Measurements from ENCODE around the gene RAB27B.

Gene RAB27B

DNA sequence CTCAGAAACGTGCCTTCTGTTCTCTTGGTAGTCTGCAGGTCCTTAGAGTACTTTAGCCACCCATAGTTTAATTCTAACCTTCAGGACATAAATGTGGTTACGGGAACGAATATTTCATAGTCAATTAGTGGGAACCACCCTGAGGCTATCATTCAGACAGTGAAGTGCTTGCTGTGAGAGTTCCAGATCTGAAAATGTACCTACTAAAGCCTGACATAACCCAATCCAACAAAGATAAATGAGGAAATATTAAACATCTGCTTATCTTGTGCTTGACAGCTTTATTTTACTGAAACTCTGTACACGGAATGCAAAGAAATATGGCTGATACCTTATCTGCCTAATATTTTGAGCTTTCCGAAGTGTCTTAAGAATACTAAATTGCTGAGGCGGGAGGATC is 43.0 kb downstream of the RAB27B start:
- DNase-seq (ENCODE audit: low spot score) = no peak

DNA sequence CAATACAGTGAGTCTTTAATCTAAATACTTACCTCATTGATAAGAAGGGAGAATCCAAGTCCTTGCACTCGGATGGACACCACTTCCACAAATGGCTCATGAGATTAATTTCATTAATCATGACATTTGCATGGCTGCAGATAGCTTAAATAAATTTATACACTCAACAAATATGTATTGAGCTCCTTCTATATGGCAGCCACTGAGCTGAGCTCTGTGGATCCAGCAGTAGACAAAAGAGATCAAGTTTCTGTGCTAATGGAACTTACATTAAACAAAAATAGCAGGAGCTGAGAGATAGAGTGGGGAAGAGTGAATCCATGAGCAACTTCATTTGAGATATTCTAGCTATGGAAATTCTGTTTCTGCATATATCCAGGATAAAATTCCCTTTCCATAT is 44.4 kb downstream of the RAB27B start:
- no peak for DNase-seq (ENCODE audit: low spot score)

DNA sequence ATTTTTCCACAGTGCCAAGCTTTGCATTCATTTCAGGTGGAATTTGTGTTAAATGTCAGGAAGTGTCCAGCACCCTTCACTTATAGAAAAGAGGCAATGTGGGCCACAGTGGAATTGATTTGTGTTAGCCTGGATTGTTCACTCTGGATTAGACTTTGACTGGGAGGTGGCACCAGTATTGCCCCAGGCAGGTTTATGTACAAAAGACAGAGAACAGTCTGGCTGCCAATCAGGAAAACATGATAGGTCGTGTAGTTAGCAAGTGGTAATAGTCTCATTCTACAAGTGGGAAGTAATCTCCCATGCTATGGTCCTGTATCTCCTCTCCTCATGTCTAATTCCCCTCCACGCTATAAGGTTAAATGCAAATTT is 45.6 kb downstream of the RAB27B start:
- no peak for DNase-seq (ENCODE audit: low spot score)

DNA sequence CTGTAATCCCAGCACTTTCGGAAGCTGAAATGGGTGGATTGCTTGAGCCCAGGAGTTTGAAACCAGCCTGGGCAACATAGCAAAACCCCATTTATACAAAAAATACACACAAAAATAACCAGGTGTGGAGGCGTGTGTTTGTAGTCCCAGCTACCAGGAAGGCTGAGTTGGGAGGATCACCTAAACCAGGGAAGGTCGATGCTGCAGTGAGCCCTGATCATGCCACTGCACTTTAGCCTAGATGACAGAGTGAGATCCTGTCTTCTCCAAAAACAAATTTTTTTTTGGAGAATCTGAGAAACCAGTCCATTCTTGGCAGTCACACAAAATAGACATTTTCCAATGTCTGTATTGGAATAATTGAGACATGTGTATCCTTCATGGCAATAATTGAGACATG is 46.8 kb downstream of the RAB27B start:
- no peak for DNase-seq (ENCODE audit: low spot score)

DNA sequence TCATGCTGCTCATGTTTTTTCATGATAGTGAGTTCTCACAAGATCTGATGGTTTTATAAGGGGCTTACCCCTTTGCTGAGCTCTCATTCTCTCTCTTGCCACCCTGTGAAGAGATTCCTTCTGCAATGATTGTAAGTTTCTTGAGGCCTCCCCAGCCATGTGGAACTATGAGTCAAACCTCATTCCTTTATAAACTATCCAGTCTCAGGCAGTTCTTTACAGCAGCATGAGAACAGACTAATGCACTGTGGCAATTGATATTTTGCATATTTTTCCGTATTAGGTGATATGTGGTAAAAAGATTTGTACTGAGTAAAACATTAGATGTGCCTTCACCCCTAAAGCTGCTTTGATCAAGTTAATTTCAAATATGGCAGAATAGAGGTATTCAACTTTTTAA is 48.8 kb downstream of the RAB27B start:
- DNase-seq (ENCODE audit: low spot score) = no peak

DNA sequence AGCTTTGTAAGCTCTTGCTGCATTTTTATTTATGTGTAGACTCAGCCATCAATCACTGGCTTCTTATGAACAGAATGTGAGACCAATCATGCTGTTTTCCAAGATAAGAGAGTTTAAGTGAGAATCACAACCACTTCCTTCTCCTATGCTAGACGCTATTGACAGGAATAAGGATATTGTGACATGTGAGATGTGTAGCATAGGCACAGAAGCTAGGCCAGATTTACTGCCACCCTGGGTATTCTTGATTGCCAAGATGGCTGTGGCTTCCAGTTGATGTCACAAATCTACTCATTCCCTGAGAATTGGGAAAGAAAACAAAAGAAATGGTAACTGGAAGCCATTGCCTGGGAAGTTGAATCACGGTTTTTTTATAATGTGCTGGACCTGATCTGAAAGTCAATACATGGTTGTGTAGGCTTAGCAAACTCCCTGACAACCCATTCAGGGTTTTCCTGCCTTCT is 49.9 kb downstream of the RAB27B start:
- no peak for DNase-seq (ENCODE audit: low spot score)

DNA sequence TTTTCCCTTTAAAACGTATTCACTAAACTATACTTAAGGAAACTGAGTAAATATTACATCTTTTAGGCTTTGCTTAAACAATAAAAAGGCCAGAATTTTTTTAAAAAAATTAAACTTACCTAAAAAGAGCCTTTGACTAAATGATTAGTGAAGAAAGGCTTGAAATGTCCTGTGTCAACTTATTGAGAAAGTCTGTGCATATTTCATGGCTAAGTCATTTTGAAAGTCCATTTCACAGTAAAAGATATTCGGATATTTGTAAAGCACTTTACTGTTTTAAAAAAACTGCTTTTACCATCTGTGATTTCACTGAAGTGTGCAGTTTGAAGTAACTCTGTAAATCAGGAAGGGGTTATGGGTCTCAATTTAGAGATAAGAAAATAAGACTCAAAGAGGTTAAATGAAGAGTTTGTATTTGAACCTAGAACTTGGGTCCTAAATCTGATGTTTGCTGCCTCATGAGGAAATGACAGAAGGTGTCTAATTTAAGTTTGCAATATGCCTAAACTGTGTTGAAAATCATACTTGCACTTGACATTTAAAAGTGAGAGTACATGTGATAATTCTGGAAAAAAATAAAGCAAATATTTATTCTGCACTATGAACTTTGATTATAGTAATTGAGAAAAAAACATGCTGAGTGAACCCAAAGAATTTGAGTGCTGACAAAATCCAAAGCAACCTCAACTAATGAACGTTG is 50.5 kb downstream of the RAB27B start:
- DNase-seq (ENCODE audit: low spot score) = no peak

DNA sequence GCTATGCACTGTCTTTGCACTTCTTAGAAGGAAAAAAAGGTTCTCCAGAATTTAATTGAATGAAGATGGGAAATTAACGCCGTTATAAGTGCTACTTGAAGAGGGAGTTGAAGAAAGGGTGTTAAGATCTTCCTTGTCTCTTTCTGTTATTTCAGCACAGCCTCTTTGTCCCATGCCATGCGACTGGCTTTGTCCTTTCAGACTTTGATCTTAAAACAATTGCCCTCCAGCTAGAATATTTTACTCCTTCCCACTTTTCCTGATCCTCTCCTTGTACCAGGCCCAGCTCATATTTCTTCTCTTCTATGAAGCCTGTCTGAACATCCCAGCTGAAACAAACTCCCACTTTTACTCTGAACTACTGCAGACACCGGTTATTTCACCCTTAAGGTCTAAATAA is 51.4 kb downstream of the RAB27B start:
- DNase-seq (ENCODE audit: low spot score) = no peak

DNA sequence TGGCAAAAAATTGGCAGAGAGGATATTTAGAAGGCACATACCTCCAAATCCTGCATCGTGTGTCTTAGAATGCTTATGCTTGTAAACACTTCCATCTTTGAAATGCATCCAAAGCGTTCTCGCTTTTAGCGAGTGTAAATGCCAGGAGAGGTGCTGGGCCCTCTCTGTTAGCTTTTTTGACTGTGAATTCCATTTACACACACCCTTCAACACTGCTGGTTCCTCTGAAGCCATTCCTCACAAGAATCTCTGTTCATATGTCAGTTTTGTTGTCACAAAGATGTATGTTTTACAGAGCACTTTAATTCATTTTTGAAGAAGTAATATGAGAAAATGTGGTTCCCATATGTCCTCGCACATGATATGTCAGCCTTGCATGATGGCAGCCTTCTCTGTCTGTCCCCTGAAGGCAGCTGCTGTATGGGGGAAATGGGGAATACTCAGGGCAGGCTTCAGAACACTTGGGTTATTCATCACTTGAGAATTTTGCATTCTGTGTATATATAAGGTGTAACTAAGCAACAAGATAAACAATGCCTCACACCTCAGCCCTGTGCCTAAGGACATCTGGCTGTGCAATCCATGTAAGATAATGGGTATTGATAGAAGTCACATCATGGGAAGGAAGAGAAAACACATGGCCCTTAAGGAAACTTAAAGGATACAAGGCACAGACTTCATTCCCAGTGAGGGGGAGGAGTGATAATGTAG is 52.3 kb downstream of the RAB27B start:
- no peak for DNase-seq (ENCODE audit: low spot score)

DNA sequence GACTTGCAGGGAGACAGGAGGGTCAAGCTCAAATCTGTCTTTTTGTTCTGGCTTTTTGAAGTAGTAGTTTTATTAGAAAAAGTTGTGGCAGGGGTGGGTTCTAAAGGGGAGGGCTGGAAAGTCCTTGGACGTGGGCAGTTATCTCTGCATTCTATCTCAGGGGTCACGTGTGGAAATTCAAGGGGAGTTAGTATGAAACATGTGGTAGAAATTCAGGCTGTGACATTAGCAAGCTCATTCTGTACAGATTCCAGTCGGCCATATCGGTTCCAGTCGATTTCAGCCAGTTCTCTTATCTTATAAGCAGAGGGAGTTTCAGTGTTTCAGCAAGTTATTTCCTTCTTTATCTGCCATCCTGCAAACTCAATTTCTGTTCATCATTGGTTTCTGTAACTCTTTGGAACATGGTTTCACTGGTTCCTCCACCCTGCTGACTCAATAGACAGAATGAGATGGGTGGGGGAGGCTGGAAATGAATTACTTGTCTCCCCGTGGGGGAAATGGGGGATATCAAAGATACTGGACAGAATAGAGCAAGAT is 53.0 kb downstream of the RAB27B start:
- no peak for DNase-seq (ENCODE audit: low spot score)

DNA sequence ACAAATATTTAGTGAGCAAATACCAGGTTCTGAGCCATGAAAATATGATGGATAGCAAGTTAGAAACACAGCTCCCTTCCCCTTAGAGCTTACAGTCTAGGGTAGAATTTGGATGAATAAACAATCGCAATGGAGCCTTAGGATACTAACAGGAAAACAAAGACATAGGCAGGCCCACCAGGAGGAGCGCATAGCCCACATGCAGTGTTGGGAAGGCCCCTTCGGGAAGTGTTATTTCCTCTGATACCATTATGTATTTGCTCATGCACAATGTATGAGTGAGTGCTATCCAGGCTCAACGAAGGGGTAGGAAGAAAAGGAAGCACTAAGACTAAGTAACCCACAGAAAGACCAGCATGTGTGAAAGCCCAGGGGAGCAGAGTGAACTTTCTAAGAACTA is 54.0 kb downstream of the RAB27B start:
- no peak for DNase-seq (ENCODE audit: low spot score)

DNA sequence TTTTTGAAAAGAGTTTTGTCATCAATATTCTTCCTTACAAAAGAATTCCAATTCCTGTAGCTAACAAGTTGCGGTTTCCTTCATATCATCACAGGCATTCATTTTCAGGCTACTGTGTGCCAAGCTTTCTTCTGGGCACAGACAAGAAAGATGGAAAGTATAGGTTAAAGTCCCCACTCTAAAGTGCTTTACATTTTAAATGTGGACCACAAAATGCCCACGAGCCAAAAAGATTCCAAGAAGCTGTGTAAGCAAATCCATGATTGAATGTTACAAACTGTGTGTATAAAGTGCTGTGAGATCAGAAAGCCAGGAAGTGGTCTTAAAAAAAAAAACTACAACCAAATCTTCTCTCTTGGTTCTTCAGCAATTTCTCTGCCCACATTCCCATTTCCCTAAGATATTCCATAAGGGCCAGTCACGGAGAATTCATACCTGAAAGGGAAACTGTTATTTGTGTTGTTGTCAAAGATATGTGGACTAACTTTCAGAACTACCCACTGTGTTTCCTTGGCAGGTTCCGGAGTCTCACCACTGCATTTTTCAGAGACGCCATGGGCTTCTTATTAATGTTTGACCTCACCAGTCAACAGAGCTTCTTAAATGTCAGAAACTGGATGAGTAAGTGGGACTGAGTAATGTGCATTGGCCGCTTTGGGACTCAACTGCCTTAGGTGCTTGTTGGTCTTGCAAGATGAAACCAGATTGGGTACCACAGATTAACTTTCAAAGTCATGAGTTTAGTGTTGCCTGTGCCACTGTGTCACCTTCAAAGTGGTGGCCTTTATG is 55.7 kb downstream of the RAB27B start:
- no peak for DNase-seq (ENCODE audit: low spot score)

DNA sequence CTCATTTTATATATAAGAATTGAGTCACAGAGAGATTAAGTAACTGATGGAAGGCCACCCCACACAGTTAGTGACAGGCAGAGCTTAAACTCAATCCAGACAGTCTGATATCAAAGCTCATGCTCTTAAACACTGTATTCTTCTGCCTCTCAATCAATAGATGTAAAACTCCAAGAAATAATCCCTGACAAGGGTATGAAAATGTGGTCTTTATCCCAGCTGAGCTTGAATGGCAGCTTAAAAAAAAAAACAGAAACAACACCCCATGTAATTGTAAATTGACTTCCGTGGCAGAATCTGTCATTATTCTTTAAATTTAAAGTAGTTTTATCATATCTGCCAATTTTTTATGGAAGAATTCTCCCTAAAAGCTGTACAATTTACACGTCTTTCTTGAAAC is 60.1 kb downstream of the RAB27B start:
- DNase-seq (ENCODE audit: low spot score) = no peak

DNA sequence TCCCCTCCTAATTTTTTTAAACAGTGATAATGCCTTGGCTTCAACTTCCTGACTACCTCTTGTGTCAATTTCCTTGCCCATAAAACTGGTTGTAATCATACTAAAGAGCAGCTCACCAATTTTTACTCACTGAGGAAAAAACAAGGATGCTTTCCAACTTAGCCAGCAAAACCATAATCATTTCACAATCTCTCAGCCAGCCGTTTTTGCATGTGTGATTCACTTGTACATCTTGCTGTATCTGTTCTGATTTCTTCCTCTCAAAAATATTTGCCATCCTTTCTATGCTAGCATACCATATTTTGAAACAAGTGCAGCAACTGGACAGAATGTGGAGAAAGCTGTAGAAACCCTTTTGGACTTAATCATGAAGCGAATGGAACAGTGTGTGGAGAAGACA is 60.7 kb downstream of the RAB27B start:
- no peak for DNase-seq (ENCODE audit: low spot score)

DNA sequence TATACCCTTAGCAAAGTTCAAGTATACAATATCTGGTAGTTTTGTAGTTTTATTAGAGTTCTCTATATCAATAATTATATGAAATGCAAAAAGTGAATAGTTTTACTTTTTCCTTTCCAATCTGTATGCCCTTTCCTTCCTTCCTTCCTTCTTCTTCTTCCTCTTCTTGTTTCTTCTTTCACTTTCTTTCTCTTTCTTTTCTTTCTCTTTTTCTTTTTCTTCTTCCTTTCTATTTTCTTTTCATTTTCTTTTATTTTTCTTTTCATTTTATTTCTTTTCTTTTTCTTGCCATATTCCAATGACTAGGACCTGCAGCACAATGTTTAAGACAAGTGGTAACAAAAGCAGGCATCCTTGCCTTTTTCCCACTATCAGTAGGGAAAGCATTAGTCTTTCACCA is 71.2 kb downstream of the RAB27B start:
- DNase-seq (ENCODE audit: low spot score) = no peak

DNA sequence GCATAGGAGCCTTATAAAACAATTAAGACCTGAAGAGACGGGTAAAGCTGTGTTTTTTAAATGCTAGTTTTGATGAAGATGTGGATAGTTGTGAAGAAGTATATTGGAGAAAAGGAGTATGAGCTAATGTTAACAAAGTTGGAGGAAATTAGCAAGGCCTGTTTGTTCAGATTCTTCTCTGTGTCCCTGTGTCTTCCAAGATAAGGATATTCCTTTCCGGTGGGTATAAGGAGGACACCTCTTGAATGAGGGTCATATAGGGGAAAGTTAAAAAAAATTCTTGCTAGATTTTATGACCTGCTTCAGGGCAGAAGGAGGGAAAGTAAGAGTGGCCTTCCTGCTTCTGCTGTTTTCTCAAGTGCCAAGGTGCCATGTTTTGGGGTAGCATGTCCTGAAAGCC is 72.0 kb downstream of the RAB27B start:
- DNase-seq (ENCODE audit: low spot score) = no peak

DNA sequence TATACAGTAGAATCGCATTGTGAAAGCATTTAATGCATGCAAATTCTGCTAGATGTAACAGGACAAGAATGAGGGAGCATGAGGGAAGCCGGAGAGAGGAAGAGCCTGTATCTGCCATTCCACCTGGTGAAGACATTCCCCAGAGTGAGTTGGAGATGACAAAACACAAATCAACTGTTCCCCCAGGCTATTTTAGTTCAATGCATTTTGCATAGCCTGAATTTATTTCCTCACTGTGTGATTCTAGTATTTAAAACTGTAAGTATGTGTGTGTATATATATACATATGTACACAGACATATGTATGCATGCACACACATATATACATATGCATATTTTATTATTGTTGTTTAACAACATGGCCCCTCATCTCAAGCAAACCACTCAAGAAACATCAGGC is 76.3 kb downstream of the RAB27B start:
- DNase-seq (ENCODE audit: low spot score) = no peak

DNA sequence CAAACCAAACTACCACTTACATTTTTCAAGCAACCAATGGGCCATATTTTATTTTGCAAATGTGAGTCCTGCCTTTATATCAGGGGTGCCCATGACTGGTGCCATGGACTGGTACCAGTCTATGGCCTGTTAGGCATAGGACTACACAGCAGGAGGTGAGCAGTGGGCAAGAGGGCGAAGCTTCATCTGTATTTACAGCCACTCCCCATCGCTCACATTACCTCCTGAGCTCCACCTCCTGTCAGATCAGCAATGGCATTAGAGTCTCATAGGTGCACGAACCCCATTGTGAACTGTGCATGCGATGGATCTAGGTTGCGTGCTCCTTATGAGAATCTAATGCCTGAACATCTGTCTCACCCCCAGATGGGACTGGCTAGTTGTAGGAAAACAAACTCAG is 77.4 kb downstream of the RAB27B start:
- no peak for DNase-seq (ENCODE audit: low spot score)

DNA sequence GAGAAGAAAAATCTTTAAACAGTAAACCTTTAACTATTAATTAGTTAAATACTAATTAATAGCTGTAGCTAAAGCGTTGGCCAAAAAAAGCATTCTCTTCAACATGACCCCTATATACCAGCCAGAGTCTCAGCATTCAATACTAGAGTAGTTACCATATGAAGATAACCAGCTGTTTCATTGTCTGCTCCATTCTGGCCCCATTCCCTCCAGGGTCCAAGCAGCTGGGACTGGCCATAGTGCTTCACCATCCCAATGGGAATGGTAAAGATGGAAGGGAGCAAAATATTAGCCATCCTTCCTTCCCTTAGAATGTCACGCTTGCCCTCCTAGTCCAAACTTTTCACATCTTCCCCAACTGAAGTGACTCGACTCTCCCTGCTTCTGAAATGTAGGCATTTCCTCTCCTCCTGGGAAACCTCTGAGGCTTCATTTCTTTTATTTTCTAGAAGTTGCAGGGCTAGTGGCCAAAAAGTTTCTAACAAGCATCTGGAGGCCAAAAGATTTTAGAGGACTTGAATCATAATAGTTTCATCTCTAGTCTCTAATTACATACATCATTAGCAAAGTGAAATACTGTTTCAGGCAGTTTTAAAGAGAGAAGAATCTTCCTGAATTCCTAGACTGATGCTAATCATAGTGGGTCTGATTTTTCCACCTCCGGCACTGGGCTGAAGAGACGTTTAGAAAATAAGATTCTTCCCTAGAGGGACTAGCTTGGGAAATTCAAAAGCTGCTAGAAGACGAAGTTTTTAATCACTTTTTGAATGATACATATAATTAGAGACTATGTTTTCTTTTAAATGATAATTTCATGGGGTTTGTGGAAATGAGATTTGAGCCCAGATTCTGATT is 78.3 kb downstream of the RAB27B start:
- DNase-seq (ENCODE audit: low spot score) = no peak

DNA sequence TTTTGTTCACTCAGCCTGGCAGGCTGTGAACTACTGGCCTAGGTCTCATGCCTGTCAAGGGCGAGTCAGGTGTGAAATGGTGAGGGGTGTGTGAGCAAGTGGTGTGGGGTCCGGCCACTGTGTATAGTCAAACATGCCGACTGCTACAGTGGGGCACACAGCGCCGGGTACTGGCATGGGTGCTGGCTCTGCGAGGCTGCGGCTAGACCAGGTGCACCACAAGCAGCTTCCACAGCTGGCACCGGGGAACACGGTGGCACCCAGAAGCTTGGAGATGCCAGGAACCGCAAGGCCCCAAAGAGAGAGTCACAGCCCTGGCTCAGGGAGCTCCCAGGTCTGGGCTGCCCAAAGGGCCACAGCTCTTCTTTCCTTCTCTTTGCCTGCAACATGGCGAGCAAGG is 81.3 kb downstream of the RAB27B start:
- DNase-seq (ENCODE audit: low spot score) = no peak

DNA sequence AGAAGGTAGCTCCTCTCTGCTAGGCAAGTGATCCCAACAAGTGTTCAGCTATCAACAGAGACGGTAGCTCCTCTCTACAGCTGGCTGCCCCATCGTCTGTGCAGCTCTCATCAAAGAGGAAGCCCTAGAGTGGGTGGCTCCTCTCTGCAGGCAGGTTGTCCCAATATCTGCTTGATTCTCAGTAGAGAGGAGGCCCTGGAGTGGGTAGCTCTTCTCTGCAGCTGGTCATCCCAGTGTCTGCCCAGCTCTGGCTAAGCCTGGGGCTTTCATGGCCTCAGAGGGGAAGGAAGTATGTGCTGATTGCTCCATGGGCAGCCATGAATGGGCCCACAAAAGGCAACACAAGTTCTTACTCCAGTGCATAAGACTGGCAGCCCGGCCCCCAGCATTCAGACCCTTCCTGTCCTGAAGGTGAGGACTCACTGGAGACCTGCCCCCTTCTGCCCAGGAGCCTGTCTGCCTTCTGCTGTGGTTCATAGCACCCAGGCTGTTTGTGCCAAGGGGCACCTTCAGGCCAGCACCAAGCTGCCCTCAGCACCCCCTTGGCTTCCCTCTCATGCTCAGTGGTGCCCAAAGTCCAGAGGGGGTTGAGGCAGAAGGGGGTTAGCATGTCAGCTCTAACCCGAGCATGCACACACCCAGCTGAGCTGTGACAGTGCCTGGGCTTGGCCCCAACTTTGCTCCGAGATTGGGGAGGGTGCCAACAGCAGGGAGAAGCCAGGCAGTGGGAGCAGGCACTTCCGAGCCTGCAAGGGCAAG is 82.1 kb downstream of the RAB27B start:
- no peak for DNase-seq (ENCODE audit: low spot score)

Measured in HuH-7 (cell line).